Kidney capillary endothelial cell (primary cell): ENCODE results near the gene KPNB1.

Source experiments
- DNase-seq: peaks from one replicate; pipeline ENCODE4 v3.0.0-alpha.2; 2018; ENCODE audit warnings: low spot score

Gene KPNB1

DNA sequence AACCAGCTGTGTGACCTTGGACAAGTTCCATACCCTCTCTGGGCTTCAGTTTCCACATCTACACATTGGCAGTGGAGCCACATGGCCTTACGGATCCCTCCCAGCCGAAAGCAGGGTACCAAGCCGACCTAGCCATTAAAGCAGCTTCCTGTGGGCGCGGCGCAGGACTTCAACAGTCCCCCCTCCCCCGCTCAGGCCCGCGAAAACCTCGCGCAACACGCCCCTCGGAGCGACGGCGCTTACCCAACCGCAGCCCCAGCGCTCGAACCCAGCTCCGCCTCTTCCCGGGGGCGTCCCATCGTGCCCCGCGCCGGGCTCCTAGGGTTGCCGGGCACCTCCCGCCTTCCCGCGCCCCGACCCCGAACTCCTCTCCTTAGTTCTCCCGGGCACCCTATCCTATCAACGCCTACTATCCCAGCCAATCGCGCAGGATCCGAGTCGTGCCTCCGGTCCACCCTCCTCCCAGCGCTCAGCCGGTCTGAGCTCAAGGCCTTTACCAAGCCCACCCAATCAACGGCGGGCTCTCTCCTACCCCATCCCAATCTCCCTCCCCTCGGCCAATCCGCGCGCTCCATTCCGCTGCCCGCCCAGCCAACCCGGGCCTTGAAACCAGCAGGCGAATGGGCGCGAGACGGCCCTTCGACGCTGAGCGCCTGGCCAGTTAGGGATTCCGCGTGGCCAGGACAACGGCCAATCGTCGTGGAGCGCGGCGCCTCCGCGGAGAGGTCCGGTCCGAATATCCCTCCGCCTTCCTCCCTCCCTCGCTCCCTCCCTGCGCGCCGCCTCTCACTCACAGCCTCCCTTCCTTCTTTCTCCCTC lies at the start of gene KPNB1:
KPNB1 (plus strand) TSS at position 767 of the 819 bp plus-strand sequence. CDS start 326 bp downstream, outside the sequence.
- peak; percentile 99 for DNase-seq

DNA sequence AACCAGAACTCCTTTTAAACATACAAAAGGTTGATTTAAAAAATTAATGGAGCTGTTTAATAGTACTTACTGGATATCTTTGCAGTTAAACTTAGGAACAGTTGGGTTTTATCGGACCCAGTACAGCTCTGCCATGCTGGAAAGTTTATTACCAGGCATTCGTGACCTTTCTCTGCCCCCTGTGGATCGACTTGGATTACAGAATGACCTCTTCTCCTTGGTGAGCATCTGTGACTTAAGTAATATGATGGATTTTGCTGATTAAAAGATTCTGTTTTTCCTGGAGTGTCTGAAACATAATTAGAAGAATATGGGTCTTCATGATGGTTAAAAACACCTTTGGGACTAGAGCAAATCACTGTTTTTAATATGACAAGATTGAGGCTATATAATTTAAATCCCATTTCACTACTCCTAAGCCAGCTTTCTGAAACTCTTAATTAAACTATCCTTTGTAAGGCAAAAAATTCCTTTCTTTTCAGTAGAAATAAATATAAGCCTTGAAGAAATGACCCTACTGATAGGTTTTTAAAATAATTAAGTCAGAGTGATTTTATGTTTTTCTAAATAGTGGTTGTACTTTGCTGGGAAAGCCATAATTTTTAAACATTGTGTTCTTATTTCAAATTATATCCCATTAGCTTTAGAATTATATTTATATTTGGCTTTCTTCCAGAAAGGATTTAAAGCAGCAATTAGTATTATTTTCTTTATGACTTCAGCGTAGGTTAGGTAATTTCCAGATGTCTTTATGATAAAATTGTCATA lies 45.7 kb upstream of the KPNB1 start:
- DNase-seq, result no peak

DNA sequence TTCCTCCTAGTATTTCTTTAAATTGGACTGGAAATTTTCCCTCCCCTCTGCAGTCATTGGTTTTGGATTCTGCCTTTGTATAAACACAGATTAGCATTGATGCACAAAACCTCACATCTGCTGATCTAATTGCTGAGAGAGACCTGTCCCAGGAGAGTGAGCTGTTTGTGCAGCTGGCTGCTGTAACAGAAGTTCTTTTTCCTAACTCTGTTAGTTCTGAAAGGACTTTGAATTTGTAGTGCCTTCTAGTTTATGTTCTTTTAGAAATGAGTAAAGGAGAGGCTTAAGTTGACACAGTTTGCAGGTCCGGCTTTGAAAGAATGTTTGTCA lies 45.2 kb upstream of the KPNB1 start:
- DNase-seq, result no peak

DNA sequence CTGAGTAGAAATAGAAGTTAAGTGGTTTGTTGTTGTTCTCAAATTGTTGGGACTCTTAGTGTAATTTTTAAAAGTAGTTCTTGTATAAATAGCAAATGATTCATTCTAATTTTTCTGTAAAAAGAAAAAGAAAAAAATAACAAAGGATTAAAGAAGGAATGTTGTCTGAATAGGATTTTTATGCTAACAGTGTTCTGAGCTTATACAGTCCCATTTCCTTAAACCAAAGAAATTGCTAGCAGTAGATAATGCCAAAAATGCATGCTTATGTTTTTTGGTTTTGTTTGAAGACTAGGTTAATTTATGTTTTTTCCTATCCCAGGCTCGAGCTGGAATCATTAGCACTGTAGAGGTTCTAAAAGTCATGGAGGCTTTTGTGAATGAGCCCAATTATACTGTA lies 44.7 kb upstream of the KPNB1 start:
- no peak for DNase-seq

GRCh38 chr17:47607481-47607880 lies 42.2 kb upstream of the KPNB1 start:
- no peak for DNase-seq

DNA sequence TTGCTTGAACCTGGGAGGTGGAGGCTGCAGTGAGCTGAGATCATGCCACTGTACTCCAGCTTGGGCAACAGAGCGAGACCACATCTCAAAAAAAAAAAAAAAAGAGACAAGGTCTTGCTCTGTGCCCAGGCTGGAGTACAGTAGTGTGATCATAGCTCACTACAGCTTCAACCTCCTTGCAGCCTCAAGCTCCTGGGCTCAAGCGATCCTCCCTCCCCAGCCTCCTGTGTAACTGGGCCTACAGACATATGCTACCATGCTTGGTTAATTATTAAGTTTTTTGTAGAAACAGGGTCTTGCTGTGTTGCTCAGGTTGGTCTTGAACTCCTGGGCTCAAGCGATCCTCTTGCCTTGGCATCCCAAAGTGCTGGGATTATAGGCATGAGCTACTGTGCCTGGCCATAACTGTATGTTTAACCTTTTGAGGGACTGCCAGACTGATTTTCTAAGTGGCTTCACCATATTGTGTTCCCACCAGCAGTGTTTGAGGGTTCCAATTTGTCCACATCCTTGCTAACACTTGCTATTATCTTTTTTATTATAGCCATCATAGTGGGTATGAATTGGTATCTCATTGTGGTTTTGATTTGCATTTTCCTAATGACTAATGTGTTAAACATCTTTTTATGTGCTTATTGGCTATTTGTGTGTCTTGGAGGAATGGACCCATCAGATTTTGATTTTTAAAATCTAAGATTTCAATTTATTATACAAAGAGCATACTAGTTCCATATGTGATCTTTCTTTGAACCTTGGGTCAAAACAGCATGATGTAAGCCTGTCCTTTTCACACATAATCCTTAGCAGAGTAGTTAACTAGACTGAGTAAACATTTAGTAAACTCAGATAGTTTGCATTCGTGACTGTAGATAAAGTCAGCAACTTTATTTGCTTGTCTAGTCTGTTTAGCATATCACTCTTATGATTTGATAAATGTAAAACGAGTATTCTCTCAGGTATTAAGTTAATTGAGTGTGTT lies 38.1 kb upstream of the KPNB1 start:
- no peak for DNase-seq

DNA sequence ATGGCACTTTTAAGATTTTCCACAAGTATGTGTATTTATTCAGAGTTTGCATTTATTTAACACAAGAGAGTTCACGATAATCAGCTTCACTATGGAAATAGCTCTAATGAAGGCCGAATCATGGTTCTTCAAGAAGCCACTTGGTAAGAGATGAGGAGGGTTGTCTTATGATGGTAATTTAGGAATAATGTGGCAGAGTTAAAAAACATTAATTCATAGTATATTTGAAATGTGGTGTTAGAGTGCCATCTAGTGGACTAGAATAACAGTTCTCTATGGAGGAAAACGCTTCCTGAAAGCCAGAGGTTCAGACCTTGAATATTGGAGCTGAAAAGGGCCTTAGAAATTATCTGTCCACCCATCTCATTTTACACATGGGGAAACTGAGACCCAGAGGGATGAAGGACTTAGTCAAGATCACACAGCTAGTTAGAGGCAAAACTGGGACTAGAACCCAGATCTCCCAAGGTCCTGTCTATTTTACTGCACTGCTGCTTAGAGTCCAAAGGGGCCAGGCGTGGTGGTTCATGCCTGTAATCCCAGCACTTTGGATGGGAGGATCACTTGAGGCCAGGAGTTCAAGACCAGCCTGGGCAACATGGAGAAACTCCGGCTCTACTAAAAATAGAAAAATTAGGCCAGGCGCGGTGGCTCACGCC lies 33.8 kb upstream of the KPNB1 start:
- DNase-seq, result peak; percentile 68

- no peak for DNase-seq
Observed at GRCh38 chr17:47618410-47618809, 31.3 kb upstream of the KPNB1 start.

DNA sequence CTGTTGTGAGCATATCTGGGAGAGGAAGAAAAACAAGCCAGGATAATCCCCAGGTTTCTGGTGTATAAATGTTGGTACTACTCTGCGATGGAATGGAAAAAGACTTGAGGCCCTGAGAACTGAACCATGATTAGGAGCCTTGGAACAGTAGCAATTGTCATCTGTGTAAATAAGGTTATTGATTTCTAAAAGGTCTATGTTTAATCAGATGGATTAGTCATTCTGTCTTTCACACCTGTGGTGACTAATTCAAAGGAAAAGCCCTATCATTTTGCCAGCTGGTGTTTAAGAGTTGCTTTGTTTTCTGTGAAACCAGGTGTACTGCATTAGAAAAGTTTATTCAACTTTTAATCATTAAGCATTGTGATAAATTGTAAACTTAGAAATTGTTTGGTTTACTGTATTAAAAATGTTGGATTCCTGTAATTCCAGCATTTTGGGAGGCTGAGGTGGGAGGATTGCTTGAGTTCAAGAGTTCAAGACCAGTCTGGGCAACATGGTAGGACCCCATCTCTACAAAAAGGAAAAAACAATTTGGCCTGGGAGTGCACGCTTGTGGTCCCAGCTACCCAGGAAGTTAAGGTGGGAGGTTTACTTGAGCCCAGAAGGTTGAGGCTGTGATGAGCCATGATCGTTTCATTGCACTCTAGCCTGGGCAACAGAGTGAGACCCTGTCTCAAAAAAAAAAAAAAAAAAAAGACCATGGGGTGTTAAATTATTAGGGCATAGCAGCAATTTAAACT lies 29.0 kb upstream of the KPNB1 start:
- DNase-seq, result no peak

GRCh38 chr17:47621293-47622179 lies 28.2 kb upstream of the KPNB1 start:
- DNase-seq, result peak; percentile 40

GRCh38 chr17:47622180-47622549 lies 27.6 kb upstream of the KPNB1 start:
- DNase-seq, result no peak

DNA sequence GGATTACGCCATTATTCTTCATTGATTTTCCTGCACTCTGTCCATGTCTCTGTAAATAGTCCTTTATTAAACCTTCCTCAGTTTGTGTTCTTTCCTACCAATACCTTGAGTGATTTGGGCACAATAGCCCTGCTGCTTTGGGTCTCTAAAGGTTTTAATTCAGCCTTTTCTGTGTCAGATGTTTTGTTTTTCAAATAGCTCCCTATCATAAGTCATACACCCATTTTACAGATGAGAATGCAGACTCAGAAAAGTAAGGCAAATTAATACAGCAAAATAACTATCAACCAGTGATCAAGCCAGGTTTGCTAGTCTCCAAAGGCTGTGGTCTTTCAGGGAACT lies 25.0 kb upstream of the KPNB1 start:
- DNase-seq, result no peak

DNA sequence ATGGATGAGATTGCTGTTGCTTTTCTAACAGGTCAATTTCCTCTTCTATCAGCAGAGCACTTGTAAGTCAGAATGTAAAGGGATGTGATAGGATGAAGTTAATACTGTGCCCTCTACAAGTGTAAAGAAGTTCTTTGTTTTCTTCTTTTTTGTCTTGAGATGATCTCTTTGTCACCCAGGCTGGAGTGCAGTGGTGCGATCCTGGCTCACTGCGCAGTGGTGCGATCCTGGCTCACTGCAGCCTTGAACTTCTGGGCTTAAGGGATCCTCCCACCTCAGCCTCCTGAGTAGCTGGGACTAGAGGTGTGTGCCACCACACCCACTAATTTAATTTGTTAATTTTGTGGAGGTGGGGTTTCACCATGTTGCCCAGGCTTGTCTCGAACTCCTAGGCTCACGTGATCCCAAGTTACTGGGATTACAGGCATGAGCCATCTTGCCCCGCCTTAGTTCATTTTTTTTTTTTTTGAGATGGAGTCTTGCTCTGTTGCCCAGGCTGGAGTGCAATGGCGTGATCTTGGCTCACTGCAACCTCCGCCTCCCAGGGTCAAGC lies 21.6 kb upstream of the KPNB1 start:
- DNase-seq, result no peak

GRCh38 chr17:47629826-47630225 lies 19.9 kb upstream of the KPNB1 start:
- no peak for DNase-seq

GRCh38 chr17:47630614-47631013 lies 19.1 kb upstream of the KPNB1 start:
- DNase-seq, result no peak

GRCh38 chr17:47632991-47633390 lies 16.7 kb upstream of the KPNB1 start:
- DNase-seq, result no peak

DNA sequence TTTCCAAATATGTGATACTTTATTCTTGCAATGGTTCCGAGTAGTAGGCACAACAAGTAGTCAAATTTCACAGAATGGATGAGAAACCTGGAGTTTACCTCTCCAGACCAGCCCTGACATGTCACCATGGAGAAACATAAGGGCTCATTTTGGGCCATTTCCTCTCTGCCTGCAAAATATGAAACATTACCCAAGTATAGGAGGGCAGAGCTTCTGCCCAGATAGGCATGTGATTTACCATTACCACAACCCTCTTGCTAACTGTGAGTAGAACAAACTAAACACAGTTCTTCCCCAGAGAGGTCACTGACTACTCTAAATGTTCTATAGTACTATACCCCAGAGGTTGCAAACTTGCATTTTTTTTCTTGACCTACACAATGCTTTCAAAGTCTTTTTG lies 15.7 kb upstream of the KPNB1 start:
- no peak for DNase-seq

DNA sequence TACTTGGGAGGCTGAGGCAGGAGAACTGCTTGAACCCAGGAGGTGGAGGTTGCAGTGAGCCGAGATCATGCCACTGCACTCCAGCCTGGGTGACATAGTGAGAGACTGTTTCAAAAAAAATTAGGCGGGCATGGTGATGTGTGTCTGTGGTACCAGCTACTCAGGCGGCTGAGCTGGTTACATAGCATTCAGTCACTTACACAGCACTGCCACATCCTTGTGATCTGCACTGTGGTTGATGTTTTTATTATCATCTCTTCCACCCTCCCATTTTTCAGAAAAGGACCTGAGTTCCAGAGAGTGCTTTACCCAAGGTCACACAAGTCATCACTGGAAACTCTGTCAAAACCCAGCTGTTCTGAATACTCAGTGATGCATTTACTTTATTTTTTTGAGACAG lies 14.8 kb upstream of the KPNB1 start:
- no peak for DNase-seq

GRCh38 chr17:47635734-47636133 lies 14.0 kb upstream of the KPNB1 start:
- no peak for DNase-seq
